ENCODE measurements around the gene ABCA7.

The ABCA7 gene

DNA sequence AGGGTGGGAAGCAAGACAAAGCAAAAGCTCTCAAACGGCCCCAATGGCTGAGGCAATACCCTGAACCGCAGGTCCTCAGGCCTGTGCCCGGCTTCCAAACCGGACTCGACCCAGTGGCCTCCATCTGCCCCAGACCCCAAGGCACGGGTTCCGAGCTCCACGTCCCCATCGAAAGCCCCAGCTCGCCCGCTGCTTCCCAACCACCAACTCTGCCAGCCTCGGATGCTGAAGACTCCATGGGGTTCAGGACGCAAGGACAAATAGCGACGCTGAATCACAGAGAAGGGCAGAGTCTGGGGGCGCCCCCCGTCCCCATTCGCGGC lies 54.7 kb downstream of the ABCA7 start:
- 0 out of 2 replicates have a peak, but pooled peaks cover 7% of the 10 kb centered on the region for H3F3A ChIP-seq (ENCODE audit: insufficient read depth, low read length)
- no peak overlapping the region for H3K27ac ChIP-seq (ENCODE audit: low read length)
- H4K20me1 ChIP-seq (ENCODE audit: insufficient read depth, low read length) = peaks cover 7% of the 10 kb centered on the region; the same call in 1 of the 2 replicates
- peak overlapping the region; percentile 63 for H3K4me2 ChIP-seq (ENCODE audit: low read depth, low read length)
- no peaks in the 10 kb centered on the region for H3K36me3 ChIP-seq (replicated peaks; ENCODE audit: insufficient read depth, low read length)
- H3K9me2 ChIP-seq (replicated peaks; ENCODE audit: insufficient read depth, low read length) = no peaks in the 10 kb centered on the region
- no peaks in the 10 kb centered on the region for H3K9me3 ChIP-seq (replicated peaks; ENCODE audit: insufficient read depth, low read length)
- H3K9ac ChIP-seq (ENCODE audit: low read length) = peak overlapping the region; percentile 79
- no peaks in the 10 kb centered on the region for H3K27me3 ChIP-seq (replicated peaks; ENCODE audit: insufficient read depth, low read length)
- H3K79me2 ChIP-seq (ENCODE audit: low read length) = peaks cover 38% of the 10 kb centered on the region
- DNase-seq = no peak
- TF ChIP-seq, protein P1, sequence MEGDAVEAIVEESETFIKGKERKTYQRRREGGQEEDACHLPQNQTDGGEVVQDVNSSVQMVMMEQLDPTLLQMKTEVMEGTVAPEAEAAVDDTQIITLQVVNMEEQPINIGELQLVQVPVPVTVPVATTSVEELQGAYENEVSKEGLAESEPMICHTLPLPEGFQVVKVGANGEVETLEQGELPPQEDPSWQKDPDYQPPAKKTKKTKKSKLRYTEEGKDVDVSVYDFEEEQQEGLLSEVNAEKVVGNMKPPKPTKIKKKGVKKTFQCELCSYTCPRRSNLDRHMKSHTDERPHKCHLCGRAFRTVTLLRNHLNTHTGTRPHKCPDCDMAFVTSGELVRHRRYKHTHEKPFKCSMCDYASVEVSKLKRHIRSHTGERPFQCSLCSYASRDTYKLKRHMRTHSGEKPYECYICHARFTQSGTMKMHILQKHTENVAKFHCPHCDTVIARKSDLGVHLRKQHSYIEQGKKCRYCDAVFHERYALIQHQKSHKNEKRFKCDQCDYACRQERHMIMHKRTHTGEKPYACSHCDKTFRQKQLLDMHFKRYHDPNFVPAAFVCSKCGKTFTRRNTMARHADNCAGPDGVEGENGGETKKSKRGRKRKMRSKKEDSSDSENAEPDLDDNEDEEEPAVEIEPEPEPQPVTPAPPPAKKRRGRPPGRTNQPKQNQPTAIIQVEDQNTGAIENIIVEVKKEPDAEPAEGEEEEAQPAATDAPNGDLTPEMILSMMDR (IDR thresholded peaks at IDR 0.05; ENCODE audit: low read length) = no peak
- TF ChIP-seq EZH2 (optimal IDR thresholded peaks at IDR 0.05; ENCODE audit: low read depth, low read length) (no peak), EZH2phosphoT487 (IDR thresholded peaks at IDR 0.05; ENCODE audit: low read length) (no peak)
- peak overlapping the region; percentile 81 for H3K4me3 ChIP-seq (ENCODE audit: low read length)
- no peak overlapping the region for H2AFZ ChIP-seq (ENCODE audit: low read length)
- H3K4me1 ChIP-seq (ENCODE audit: low read length) = peaks cover 13% of the 10 kb centered on the region

GRCh38 chr19:1094978-1095701 lies 55.2 kb downstream of the ABCA7 start, which contains the start of gene POLR2E:
Gene POLR2E (minus strand): TSS chr19:1095375. CDS start chr19:1095315, 60 bp downstream.
- Histone ChIP-seq H3K9me3 (replicated peaks; ENCODE audit: insufficient read depth, low read length) (no peaks in the 10 kb centered on the region), H3K27ac (ENCODE audit: low read length) (no peak within 1 kb of the TSS), H3K27me3 (replicated peaks; ENCODE audit: insufficient read depth, low read length) (no peaks in the 10 kb centered on the region), H3K4me2 (ENCODE audit: low read depth, low read length) (peak within 1 kb of the TSS; percentile 63), H3K9me2 (replicated peaks; ENCODE audit: insufficient read depth, low read length) (no peaks in the 10 kb centered on the region), H3K4me3 (ENCODE audit: low read length) (peak within 1 kb of the TSS; percentile 81), H3K9ac (ENCODE audit: low read length) (peak within 1 kb of the TSS; percentile 79), H3K36me3 (replicated peaks; ENCODE audit: insufficient read depth, low read length) (no peaks in the 10 kb centered on the region), H2AFZ (ENCODE audit: low read length) (peak within 1 kb of the TSS; percentile 61), H3F3A (ENCODE audit: insufficient read depth, low read length) (0 out of 2 replicates have a peak, but pooled peaks cover 7% of the 10 kb centered on the region), H3K79me2 (ENCODE audit: low read length) (peaks cover 38% of the 10 kb centered on the region), H4K20me1 (ENCODE audit: insufficient read depth, low read length) (peaks cover 7% of the 10 kb centered on the region; the same call in 1 of the 2 replicates), H3K4me1 (ENCODE audit: low read length) (peaks cover 13% of the 10 kb centered on the region)
- TF ChIP-seq, protein P1 (IDR thresholded peaks at IDR 0.05; ENCODE audit: low read length) = no peak
- no peak for TF ChIP-seq EZH2 (optimal IDR thresholded peaks at IDR 0.05; ENCODE audit: low read depth, low read length)
- TF ChIP-seq EZH2phosphoT487 (IDR thresholded peaks at IDR 0.05; ENCODE audit: low read length) = no peak
- peak; percentile 100 for DNase-seq

GRCh38 chr19:1097810-1098176 lies 57.9 kb downstream of the ABCA7 start:
- no peak overlapping the region for H2AFZ ChIP-seq (ENCODE audit: low read length)
- no peak overlapping the region for H3K4me2 ChIP-seq (ENCODE audit: low read depth, low read length)
- no peak overlapping the region for H3K27ac ChIP-seq (ENCODE audit: low read length)

More at GRCh38 chr19:1097810-1098176, 57.9 kb downstream of the ABCA7 start:
- H3K36me3 ChIP-seq (replicated peaks; ENCODE audit: insufficient read depth, low read length) = no peaks in the 10 kb centered on the region
- H3K9me3 ChIP-seq (replicated peaks; ENCODE audit: insufficient read depth, low read length) = no peaks in the 10 kb centered on the region
- no peak overlapping the region for H3K9ac ChIP-seq (ENCODE audit: low read length)
- no peak for DNase-seq
- H4K20me1 ChIP-seq (ENCODE audit: insufficient read depth, low read length) = peaks cover 7% of the 10 kb centered on the region; the same call in 1 of the 2 replicates
- peaks cover 13% of the 10 kb centered on the region for H3K4me1 ChIP-seq (ENCODE audit: low read length)
- TF ChIP-seq EZH2 (optimal IDR thresholded peaks at IDR 0.05; ENCODE audit: low read depth, low read length) = no peak
- TF ChIP-seq, protein P1 (IDR thresholded peaks at IDR 0.05; ENCODE audit: low read length) = no peak
- TF ChIP-seq EZH2phosphoT487 (IDR thresholded peaks at IDR 0.05; ENCODE audit: low read length) = no peak
- no peaks in the 10 kb centered on the region for H3K9me2 ChIP-seq (replicated peaks; ENCODE audit: insufficient read depth, low read length)
- peaks cover 25% of the 10 kb centered on the region for H3K79me2 ChIP-seq (ENCODE audit: low read length)
- H3K27me3 ChIP-seq (replicated peaks; ENCODE audit: insufficient read depth, low read length) = no peaks in the 10 kb centered on the region
- H3K4me3 ChIP-seq (ENCODE audit: low read length) = no peak overlapping the region
- H3F3A ChIP-seq (ENCODE audit: insufficient read depth, low read length) = 0 out of 2 replicates have a peak, but pooled peaks cover 3% of the 10 kb centered on the region
